SJCRH30 (cell line): ENCODE measurements around the gene GYPC. TPM values are rescaled to one million over a fixed set of nuclear protein-coding genes. Genes with fewer than 3 reads are reported as not detected.
A peak's percentile ranks its signal among the peaks of the same experiment; 100 is the strongest.
"Not testable (repeated sequence)": the region's sequence is repeated elsewhere in the genome, so short reads cannot be mapped to it uniquely, and the experiment has no call there.

Source experiments
- DNase-seq, 2 experiments: peaks; one replicate each; pipeline ENCODE4 v3.0.0-alpha.2; 2015 to 2020
- H3K27ac ChIP-seq: fragments of 250-450 bp; sonication (Bioruptor Pico); 2 replicates; pipeline ENCODE4 v1.5.1; 2020; ENCODE audit warnings: mild to moderate bottlenecking, moderate library complexity
- H3K27me3 ChIP-seq: fragments of 250-450 bp; sonication (Bioruptor Pico); 2 replicates; pipeline ENCODE4 v1.5.1; 2020; ENCODE audit warnings: mild to moderate bottlenecking, moderate library complexity
- H3K36me3 ChIP-seq: fragments of 250-450 bp; sonication (Bioruptor Pico); 2 replicates; pipeline ENCODE4 v1.5.1; 2020; ENCODE audit warnings: mild to moderate bottlenecking, moderate library complexity
- H3K4me1 ChIP-seq: fragments of 250-450 bp; sonication (Bioruptor Pico); 2 replicates; pipeline ENCODE4 v1.5.1; 2020; ENCODE audit warnings: mild to moderate bottlenecking, moderate library complexity
- H3K4me3 ChIP-seq: fragments of 250-450 bp; sonication (Bioruptor Pico); 2 replicates; pipeline ENCODE4 v1.5.1; 2020; ENCODE audit warnings: mild to moderate bottlenecking, moderate library complexity
- H3K9me3 ChIP-seq: fragments of 250-450 bp; sonication (Bioruptor Pico); replicated peaks from 2 replicates; pipeline ENCODE4 v1.5.1; 2020; ENCODE audit warnings: mild to moderate bottlenecking, moderate library complexity
- total RNA-seq: library from RNA; depleted of rRNA; stranded (reverse); fragments of >200 nt; shearing (Covaris generic); gene quantifications from 2 replicates; pipeline ENCODE4 v1.2.3, GENCODE V29; 2014

Gene GYPC
- total RNA-seq, 1 experiment from 2014 or later = 26.1 TPM

- Histone ChIP-seq H3K4me1 (peaks cover 20% of the 10 kb centered on the region), H3K27ac (no peak overlapping the region), H3K36me3 (no peaks in the 10 kb centered on the region), H3K4me3 (no peak overlapping the region), H3K27me3 (no peaks in the 10 kb centered on the region), H3K9me3 (no peaks in the 10 kb centered on the region)
- no peak for DNase-seq
Observed at GRCh38 chr2:126643972-126644371, 12.0 kb upstream of the GYPC start.

DNA sequence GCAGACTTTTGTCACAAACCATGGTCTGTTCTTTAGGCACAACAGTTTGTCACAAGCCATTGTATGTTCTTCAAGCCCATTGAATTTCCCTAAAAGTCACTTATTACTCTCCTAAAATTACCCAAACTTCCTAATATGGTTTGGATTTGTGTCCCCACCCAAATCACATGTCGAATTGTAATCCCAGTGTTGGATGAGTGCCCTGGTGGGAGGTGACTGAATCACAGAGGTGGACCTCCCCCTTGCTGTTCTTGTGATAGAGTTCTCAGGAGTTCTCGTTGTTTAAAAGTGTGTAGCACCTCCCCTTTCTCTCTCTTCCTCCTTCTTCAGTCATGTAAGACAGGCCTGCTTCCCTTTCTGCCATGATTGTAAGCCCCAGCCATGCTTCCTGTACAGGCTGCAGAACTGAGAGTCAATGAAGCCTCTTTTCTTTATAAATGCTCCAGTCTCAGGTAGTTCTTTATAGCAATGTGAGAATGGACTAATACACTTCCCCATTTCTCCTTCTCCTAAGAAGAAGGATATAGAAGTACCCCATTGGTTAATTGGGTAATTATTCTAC lies 11.2 kb upstream of the GYPC start:
- H3K9me3 ChIP-seq = no peaks in the 10 kb centered on the region

DNA sequence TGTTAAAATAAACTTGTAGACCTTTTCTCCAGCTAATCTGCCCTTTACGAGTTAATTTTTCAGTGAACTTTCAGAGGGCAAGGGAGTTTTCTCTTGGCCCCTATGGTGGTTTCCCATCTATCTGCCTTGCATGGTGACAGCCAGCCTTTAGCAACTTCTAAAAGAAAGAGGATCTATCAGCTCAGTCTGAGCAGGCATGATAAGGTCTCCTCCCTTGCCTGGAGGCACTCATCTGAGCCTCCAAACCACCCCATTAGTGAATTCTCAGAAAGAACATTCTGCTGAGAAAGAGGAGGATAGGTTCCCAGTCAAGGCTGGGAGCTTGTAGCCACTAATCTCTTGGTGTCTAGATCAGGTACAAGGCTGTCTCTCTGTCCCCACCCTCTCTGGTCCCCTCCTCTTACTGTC lies 10.7 kb upstream of the GYPC start:
- no peaks in the 10 kb centered on the region for H3K36me3 ChIP-seq
- no peaks in the 10 kb centered on the region for H3K9me3 ChIP-seq
- peaks cover 20% of the 10 kb centered on the region for H3K4me1 ChIP-seq
- no peaks in the 10 kb centered on the region for H3K27me3 ChIP-seq
- no peak overlapping the region for H3K27ac ChIP-seq
- no peak overlapping the region for H3K4me3 ChIP-seq
- DNase-seq = no peak

More for the DNA sequence above, 11.2 kb upstream of the GYPC start:
- no peaks in the 10 kb centered on the region for H3K36me3 ChIP-seq
- H3K27ac ChIP-seq = no peak overlapping the region
- peak in 1 of 2 experiments; percentile 15 for DNase-seq
- H3K4me3 ChIP-seq = no peak overlapping the region
- no peaks in the 10 kb centered on the region for H3K27me3 ChIP-seq
- peaks cover 20% of the 10 kb centered on the region for H3K4me1 ChIP-seq

DNA sequence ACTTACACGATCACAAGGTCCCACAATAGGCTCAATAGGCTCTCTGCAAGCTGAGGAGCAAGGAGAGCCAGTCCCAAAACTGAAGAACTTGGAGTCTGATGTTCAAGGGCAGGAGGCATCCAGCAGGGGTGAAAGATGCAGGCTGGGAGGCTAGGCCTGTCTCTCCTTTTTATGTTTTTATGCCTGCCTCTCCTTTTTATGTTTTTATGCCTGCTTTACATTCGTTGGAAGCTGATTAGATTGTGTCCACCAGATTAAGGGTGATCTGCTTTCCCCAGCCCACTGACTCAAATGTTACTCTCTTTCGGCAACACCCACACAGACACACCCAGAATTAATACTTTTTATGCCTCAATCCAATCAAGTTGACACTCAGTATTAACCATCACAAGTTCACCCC lies 9.9 kb upstream of the GYPC start:
- Histone ChIP-seq H3K36me3 (no peaks in the 10 kb centered on the region), H3K4me3 (no peak overlapping the region), H3K4me1 (peaks cover 20% of the 10 kb centered on the region), H3K27me3 (no peaks in the 10 kb centered on the region), H3K9me3 (no peaks in the 10 kb centered on the region), H3K27ac (no peak overlapping the region)
- DNase-seq = no peak

DNA sequence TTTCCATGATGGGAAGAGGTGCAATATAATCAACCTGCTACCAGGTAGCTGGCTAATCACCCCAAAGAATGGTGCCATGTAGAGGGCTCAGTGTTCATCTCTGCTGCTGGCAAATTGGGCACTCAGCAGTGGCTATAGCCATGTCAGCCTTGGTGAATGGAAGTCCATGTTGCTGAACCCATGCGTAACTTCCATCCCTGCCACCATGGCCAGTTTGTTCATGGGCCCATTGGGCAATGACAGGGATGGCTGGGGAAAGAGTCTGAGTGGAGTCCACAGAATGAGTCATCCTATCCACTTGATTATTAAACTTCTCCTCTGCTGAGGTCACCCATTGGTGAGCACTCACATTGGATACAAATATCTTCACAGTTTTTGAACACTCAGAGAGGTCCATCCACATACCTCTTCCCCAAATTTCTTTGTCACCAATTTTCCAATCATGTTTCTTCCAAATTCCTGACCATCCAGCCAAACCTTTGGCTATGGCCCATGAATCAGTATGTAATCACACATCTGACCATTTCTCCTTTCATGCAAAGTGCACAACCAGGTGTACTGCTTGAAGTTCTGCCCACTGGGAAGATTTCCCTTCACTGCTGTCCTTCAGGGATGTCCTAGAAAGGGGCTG lies 8.1 kb upstream of the GYPC start:
- DNase-seq, H3K27me3 ChIP-seq: not testable (repeated sequence)
- peaks cover 20% of the 10 kb centered on the region for H3K4me1 ChIP-seq

DNA sequence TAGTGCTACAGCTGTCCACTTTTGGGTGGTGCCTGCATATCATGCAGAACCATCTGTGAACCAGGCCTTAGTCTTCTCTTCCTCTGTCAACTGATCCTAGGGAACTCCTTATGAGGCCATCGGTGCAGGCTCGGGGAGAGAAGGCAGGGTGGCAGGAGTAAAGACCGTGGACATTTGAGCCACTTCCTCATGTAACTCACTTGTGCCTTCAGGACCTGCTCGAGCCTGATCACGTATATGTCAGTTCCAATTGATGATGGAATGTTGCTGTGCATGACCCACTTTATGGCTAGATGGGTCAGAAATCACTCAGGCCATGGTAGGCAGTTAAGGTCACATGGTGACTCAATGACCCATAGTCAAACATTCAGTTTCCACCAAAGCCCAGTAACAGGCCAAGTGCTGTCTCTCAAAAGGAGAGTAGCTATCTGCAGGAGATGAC lies 7.6 kb upstream of the GYPC start:
- H3K27ac ChIP-seq, H3K27me3 ChIP-seq, H3K4me3 ChIP-seq, DNase-seq, H3K36me3 ChIP-seq, H3K9me3 ChIP-seq: not testable (repeated sequence)
- H3K4me1 ChIP-seq = peaks cover 14% of the 10 kb centered on the region

More for the DNA sequence above, 8.1 kb upstream of the GYPC start:
- not testable (repeated sequence) for H3K4me3 ChIP-seq, H3K9me3 ChIP-seq, H3K36me3 ChIP-seq, H3K27ac ChIP-seq

- Histone ChIP-seq H3K36me3 (no peaks in the 10 kb centered on the region), H3K4me1 (peaks cover 7% of the 10 kb centered on the region; the same call in 1 of the 2 replicates), H3K27me3 (no peaks in the 10 kb centered on the region), H3K27ac (no peak overlapping the region), H3K9me3 (no peaks in the 10 kb centered on the region), H3K4me3 (no peak overlapping the region)
- no peak for DNase-seq
Observed at GRCh38 chr2:126649101-126649500, 6.9 kb upstream of the GYPC start.

DNA sequence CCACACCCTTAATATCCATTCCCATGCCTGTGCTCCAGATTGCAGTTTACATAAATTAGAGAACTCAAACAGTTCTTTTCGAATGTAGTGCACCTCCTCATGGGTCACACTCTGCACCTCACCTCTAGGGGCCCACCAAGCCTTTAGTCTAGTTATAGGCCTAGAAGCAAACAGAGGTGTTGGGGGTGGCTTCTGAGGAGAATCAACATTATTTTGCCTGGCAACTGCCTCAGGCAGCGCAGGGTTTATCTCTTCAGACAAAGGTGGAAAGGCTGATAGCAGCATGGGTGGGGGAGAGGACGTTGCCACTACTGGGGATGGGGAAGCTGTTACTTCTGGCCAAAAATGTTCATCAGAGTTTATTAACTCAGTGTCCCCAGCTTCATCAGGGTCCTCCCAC lies 5.0 kb upstream of the GYPC start:
- H3K27me3 ChIP-seq = no peaks in the 10 kb centered on the region
- H3K4me1 ChIP-seq = peaks cover 9% of the 10 kb centered on the region; the same call in 1 of the 2 replicates
- H3K9me3 ChIP-seq = no peaks in the 10 kb centered on the region
- DNase-seq = no peak
- H3K4me3 ChIP-seq = no peak overlapping the region
- H3K36me3 ChIP-seq = no peaks in the 10 kb centered on the region
- no peak overlapping the region for H3K27ac ChIP-seq

- Histone ChIP-seq H3K36me3 (no peaks in the 10 kb centered on the region), H3K27ac (no peak overlapping the region), H3K4me1 (peaks cover 9% of the 10 kb centered on the region; the same call in 1 of the 2 replicates), H3K9me3 (no peaks in the 10 kb centered on the region), H3K27me3 (no peaks in the 10 kb centered on the region), H3K4me3 (no peak overlapping the region)
- DNase-seq = no peak
Observed at GRCh38 chr2:126652323-126652891, 3.6 kb upstream of the GYPC start.

DNA sequence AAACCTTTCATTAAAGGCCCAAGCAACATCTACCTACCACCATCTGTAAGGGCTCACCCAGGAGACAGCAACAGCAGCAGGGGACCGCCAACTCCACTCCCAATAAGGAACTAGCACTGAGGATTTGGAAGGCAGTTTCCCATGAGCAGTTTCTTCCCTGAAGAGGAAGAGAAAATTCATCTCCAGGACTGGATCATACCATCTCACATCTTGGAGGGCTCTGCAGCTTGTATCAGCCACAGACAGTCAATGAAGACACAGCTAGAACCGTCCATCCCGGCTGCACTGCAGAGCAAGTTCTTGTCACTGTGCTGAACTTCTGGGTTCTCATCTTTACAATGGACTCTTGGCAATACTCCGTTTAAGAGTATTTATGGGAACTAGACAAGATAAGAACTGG lies 2.8 kb upstream of the GYPC start:
- H3K27me3 ChIP-seq = no peaks in the 10 kb centered on the region
- no peak for DNase-seq
- H3K4me1 ChIP-seq = peaks cover 12% of the 10 kb centered on the region
- H3K36me3 ChIP-seq = no peaks in the 10 kb centered on the region
- H3K9me3 ChIP-seq = no peaks in the 10 kb centered on the region
- H3K27ac ChIP-seq = no peak overlapping the region
- H3K4me3 ChIP-seq = no peak overlapping the region

DNA sequence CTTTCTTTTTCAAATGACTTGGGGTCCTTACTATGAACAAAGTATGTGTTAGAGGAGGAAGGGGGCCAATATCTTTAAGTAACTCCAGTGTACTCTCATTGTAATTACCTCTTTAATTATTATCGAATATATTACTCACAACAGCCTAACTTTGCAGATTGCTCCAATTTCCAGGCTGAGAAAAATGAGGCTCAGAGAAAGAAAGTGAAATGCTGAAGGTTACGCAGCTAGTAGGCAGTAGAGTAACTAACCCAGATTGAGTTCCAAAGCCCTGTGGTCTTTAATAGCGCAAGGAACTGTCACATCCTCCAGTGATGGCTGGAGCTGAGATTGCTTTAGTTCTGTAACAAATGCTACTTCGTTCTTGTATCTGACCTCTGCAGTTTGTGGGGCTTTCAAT lies 2.2 kb upstream of the GYPC start:
- H3K9me3 ChIP-seq = no peaks in the 10 kb centered on the region

DNA sequence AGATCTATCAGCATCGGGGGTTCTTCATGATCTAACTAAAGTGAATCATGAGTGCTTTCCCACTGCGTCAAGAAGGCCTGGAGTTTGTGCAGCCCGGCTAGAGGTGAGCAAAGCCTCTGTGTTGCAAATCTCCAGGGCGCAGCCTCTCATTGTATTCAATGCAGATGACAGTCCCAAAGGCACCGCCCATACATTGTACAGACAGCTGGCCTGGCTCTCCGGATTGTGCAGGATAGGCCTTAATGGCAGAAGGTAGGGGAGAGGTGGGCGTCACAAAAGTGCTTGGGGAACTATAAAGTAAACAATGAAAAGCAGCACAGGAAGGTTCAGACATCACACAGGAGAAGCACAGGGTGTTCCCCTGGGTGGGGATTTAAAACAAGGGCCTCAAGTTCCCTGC lies 907 bp upstream of the GYPC start:
- no peaks in the 10 kb centered on the region for H3K9me3 ChIP-seq
- peak overlapping the region; percentile 79 for H3K4me3 ChIP-seq
- DNase-seq = peak; percentile 33 to 63
- H3K27ac ChIP-seq = no peak overlapping the region; the same call in 1 of the 2 replicates
- peaks cover 18% of the 10 kb centered on the region for H3K4me1 ChIP-seq
- no peaks in the 10 kb centered on the region for H3K27me3 ChIP-seq
- no peaks in the 10 kb centered on the region for H3K36me3 ChIP-seq

More for the DNA sequence above, 2.2 kb upstream of the GYPC start:
- H3K4me3 ChIP-seq = no peak overlapping the region
- H3K27ac ChIP-seq = no peak overlapping the region
- H3K27me3 ChIP-seq = no peaks in the 10 kb centered on the region
- DNase-seq = no peak
- H3K4me1 ChIP-seq = peaks cover 18% of the 10 kb centered on the region
- H3K36me3 ChIP-seq = no peaks in the 10 kb centered on the region

- Histone ChIP-seq H3K36me3 (no peaks in the 10 kb centered on the region), H3K4me1 (peaks cover 18% of the 10 kb centered on the region), H3K27me3 (no peaks in the 10 kb centered on the region), H3K27ac (peak overlapping the region; percentile 72), H3K9me3 (no peaks in the 10 kb centered on the region), H3K4me3 (peak overlapping the region; percentile 79)
- peak; percentile 43 to 60 for DNase-seq
Observed at GRCh38 chr2:126656431-126657147, 631 bp downstream of the GYPC start.

GRCh38 chr2:126657148-126657635 lies 1.2 kb downstream of the GYPC start:
- DNase-seq = peak; percentile 58 to 75
- H3K4me3 ChIP-seq = peak overlapping the region; percentile 79
- peaks cover 18% of the 10 kb centered on the region for H3K4me1 ChIP-seq
- no peaks in the 10 kb centered on the region for H3K36me3 ChIP-seq
- no peaks in the 10 kb centered on the region for H3K9me3 ChIP-seq
- H3K27ac ChIP-seq = peak overlapping the region; percentile 72
- no peaks in the 10 kb centered on the region for H3K27me3 ChIP-seq
